WTC11 (cell line): ENCODE measurements around the gene CAST. TPM values are rescaled to one million over a fixed set of nuclear protein-coding genes. Genes with fewer than 3 reads are reported as not detected.

Source experiments
- ATAC-seq: fragments of 200-7000 bp; cut with Tn5 transposase; 2 replicates; pipeline ENCODE4 v1.10.0; 2021; ENCODE audit warnings: mild to moderate bottlenecking, moderate library complexity
- CTCF ChIA-PET: fragments of 300-600 bp; sonication (Branson Sonifier 250); formaldehyde crosslinking; loops from one replicate; lab custom pipeline; 2021; ENCODE audit warnings: antibody characterized with exemption; lab: Charles Lee
- POLR2A ChIA-PET: fragments of 350-600 bp; sonication (Branson Sonifier 250); formaldehyde crosslinking; loops from one replicate; lab custom pipeline; 2021; ENCODE audit warnings: antibody characterized with exemption; lab: Charles Lee
- DNase-seq: peaks from one replicate; pipeline ENCODE4 v3.0.0; 2021; ENCODE audit warnings: low spot score
- H3K27ac Mint-ChIP-seq: 2 replicates; pipeline ENCODE4 v1.8.0; 2021; ENCODE audit warnings: mixed read lengths
- H3K27me3 Mint-ChIP-seq: 2 replicates; pipeline ENCODE4 v1.8.0; 2021; ENCODE audit warnings: low read depth, mild to moderate bottlenecking, moderate library complexity, mixed read lengths
- H3K36me3 Mint-ChIP-seq: 2 replicates; pipeline ENCODE4 v1.8.0; 2021; ENCODE audit warnings: mixed read lengths
- H3K4me1 Mint-ChIP-seq: 2 replicates; pipeline ENCODE4 v1.8.0; 2022; ENCODE audit warnings: mixed read lengths
- H3K4me3 Mint-ChIP-seq: 2 replicates; pipeline ENCODE4 v1.8.0; 2021; ENCODE audit warnings: mild to moderate bottlenecking, moderate library complexity, mixed read lengths
- H3K9me3 Mint-ChIP-seq: 2 replicates; pipeline ENCODE4 v1.8.0; 2021; ENCODE audit warnings: mixed read lengths
- EMX1 ChIP-seq: fragments of 250-450 bp; sonication (Bioruptor Pico); IDR thresholded peaks from 2 replicates; pipeline ENCODE4 v1.8.0; 2021; ENCODE audit warnings: mild to moderate bottlenecking
- FOXK1 ChIP-seq: sonication (generic); formaldehyde crosslinking; IDR thresholded peaks from 2 replicates; pipeline ENCODE4 v1.8.0; 2022; ENCODE audit warnings: mild to moderate bottlenecking, moderate library complexity, missing genetic modification reagents
- FOXP1 ChIP-seq: sonication (generic); formaldehyde crosslinking; IDR thresholded peaks from 2 replicates; pipeline ENCODE4 v1.8.0; 2022; ENCODE audit warnings: missing genetic modification reagents, mild to moderate bottlenecking, moderate library complexity, borderline replicate concordance
- MXD4 ChIP-seq: fragments of 250-450 bp; sonication (Bioruptor Pico); IDR thresholded peaks from 2 replicates; pipeline ENCODE4 v1.8.0; 2021; ENCODE audit warnings: mild to moderate bottlenecking, moderate library complexity, borderline replicate concordance
- NR3C1 ChIP-seq: sonication (generic); formaldehyde crosslinking; conservative IDR thresholded peaks from 2 replicates; pipeline ENCODE4 v1.8.1; 2023; ENCODE audit warnings: low read depth, mild to moderate bottlenecking, missing genetic modification reagents
- PRRX2 ChIP-seq: fragments of 250-450 bp; sonication (Bioruptor Pico); IDR thresholded peaks from 2 replicates; pipeline ENCODE4 v1.8.0; 2021; ENCODE audit warnings: mild to moderate bottlenecking
- RELA ChIP-seq: sonication (generic); formaldehyde crosslinking; IDR thresholded peaks from 2 replicates; pipeline ENCODE4 v1.8.1; 2022; ENCODE audit warnings: missing genetic modification reagents, mild to moderate bottlenecking, borderline replicate concordance
- RORB ChIP-seq: fragments of 250-450 bp; sonication (Bioruptor Pico); IDR thresholded peaks from 2 replicates; pipeline ENCODE4 v1.9.0; 2021; ENCODE audit warnings: mild to moderate bottlenecking
- TP53 ChIP-seq: sonication (generic); formaldehyde crosslinking; IDR thresholded peaks from 2 replicates; pipeline ENCODE4 v1.8.1; 2023; ENCODE audit warnings: mild to moderate bottlenecking, missing genetic modification reagents
- ZNF396 ChIP-seq: fragments of 250-450 bp; sonication (Bioruptor Pico); IDR thresholded peaks from 2 replicates; pipeline ENCODE4 v1.8.0; 2021; ENCODE audit warnings: mild to moderate bottlenecking, moderate library complexity, borderline replicate concordance
- total RNA-seq: library from RNA; stranded (reverse); gene quantifications from 3 replicates; pipeline ENCODE4 v1.2.3, GENCODE V29; 2021
- TF ChIP-seq, protein P1 (sequence below): sonication (generic); formaldehyde crosslinking; IDR thresholded peaks from 2 replicates; pipeline ENCODE4 v1.8.0; 2022; ENCODE audit warnings: missing genetic modification reagents
- TF ChIP-seq, protein P2 (sequence below): sonication (generic); formaldehyde crosslinking; IDR thresholded peaks from 2 replicates; pipeline ENCODE4 v1.8.0; 2023; ENCODE audit warnings: missing genetic modification reagents, mild to moderate bottlenecking, borderline replicate concordance
- TF ChIP-seq, protein P3 (sequence below): fragments of 250-450 bp; sonication (Bioruptor Pico); conservative IDR thresholded peaks from 2 replicates; pipeline ENCODE4 v1.9.0; 2021; ENCODE audit warnings: mild to moderate bottlenecking
- TF ChIP-seq, protein P4 (sequence below): sonication (generic); formaldehyde crosslinking; IDR thresholded peaks from 2 replicates; pipeline ENCODE4 v1.8.1; 2023; ENCODE audit warnings: mild to moderate bottlenecking, missing genetic modification reagents, borderline replicate concordance

Gene CAST
- total RNA-seq, 1 experiment from 2014 or later = 40.0 TPM

DNA sequence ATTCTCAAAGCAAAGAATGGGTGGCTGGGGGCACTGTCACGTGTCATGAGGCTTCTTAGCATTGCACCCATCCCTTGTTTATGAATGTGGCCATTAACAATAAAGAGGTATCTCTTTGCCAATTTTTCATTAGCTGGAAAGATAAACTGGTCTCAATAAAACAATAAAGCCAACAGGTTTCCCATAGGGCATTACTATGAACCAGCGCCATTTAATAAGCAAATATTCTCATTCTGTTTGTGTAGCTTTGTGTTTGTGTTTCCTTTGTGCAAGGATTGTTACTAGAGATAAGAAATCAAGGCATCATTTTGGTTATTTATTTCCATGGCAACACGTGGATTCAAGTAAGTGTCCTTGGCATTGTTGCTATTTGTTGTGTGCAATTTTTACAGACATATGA, 37.6 kb upstream of the CAST start:
- no peak for ATAC-seq
- peaks cover 3% of the 10 kb centered on the region for H3K9me3 Mint-ChIP-seq
- H3K4me3 Mint-ChIP-seq = no peak overlapping the region
- POLR2A ChIA-PET = no interaction called here
- TF ChIP-seq, protein P1, sequence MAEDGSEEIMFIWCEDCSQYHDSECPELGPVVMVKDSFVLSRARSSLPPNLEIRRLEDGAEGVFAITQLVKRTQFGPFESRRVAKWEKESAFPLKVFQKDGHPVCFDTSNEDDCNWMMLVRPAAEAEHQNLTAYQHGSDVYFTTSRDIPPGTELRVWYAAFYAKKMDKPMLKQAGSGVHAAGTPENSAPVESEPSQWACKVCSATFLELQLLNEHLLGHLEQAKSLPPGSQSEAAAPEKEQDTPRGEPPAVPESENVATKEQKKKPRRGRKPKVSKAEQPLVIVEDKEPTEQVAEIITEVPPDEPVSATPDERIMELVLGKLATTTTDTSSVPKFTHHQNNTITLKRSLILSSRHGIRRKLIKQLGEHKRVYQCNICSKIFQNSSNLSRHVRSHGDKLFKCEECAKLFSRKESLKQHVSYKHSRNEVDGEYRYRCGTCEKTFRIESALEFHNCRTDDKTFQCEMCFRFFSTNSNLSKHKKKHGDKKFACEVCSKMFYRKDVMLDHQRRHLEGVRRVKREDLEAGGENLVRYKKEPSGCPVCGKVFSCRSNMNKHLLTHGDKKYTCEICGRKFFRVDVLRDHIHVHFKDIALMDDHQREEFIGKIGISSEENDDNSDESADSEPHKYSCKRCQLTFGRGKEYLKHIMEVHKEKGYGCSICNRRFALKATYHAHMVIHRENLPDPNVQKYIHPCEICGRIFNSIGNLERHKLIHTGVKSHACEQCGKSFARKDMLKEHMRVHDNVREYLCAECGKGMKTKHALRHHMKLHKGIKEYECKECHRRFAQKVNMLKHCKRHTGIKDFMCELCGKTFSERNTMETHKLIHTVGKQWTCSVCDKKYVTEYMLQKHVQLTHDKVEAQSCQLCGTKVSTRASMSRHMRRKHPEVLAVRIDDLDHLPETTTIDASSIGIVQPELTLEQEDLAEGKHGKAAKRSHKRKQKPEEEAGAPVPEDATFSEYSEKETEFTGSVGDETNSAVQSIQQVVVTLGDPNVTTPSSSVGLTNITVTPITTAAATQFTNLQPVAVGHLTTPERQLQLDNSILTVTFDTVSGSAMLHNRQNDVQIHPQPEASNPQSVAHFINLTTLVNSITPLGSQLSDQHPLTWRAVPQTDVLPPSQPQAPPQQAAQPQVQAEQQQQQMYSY (CRISPR knock-in tag) = no peak
- TF ChIP-seq ZNF396 (CRISPR knock-in tag) = no peak
- TF ChIP-seq RORB (CRISPR knock-in tag) = no peak
- TF ChIP-seq EMX1 (CRISPR knock-in tag) = no peak
- TF ChIP-seq FOXP1 = no peak
- no peak overlapping the region for H3K27ac Mint-ChIP-seq
- CTCF ChIA-PET = no interaction called here
- peaks cover 2% of the 10 kb centered on the region for H3K36me3 Mint-ChIP-seq
- no peaks in the 10 kb centered on the region; the same call in 1 of the 2 replicates for H3K27me3 Mint-ChIP-seq
- peaks cover 22% of the 10 kb centered on the region for H3K4me1 Mint-ChIP-seq
- no peak for DNase-seq

DNA sequence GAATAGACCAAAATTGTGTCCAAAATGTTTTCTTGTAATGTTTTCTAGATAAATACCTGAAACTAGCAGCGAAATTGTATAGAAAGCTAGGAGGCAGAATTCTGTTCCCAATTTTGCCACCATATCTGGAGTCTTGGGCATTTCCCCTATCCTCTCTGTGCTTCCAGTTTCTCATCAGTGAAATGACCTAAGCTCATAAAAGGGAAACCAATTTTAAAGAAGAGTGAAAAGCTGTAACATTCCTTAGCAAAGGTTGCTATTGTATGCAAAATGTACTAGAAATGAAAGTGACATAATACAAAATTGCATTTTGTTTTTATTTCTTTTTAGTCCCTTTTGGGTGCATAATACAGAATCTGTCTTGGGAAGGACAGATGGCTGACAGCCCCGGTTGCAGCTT, 36.8 kb upstream of the CAST start:
- TF ChIP-seq, protein P2, sequence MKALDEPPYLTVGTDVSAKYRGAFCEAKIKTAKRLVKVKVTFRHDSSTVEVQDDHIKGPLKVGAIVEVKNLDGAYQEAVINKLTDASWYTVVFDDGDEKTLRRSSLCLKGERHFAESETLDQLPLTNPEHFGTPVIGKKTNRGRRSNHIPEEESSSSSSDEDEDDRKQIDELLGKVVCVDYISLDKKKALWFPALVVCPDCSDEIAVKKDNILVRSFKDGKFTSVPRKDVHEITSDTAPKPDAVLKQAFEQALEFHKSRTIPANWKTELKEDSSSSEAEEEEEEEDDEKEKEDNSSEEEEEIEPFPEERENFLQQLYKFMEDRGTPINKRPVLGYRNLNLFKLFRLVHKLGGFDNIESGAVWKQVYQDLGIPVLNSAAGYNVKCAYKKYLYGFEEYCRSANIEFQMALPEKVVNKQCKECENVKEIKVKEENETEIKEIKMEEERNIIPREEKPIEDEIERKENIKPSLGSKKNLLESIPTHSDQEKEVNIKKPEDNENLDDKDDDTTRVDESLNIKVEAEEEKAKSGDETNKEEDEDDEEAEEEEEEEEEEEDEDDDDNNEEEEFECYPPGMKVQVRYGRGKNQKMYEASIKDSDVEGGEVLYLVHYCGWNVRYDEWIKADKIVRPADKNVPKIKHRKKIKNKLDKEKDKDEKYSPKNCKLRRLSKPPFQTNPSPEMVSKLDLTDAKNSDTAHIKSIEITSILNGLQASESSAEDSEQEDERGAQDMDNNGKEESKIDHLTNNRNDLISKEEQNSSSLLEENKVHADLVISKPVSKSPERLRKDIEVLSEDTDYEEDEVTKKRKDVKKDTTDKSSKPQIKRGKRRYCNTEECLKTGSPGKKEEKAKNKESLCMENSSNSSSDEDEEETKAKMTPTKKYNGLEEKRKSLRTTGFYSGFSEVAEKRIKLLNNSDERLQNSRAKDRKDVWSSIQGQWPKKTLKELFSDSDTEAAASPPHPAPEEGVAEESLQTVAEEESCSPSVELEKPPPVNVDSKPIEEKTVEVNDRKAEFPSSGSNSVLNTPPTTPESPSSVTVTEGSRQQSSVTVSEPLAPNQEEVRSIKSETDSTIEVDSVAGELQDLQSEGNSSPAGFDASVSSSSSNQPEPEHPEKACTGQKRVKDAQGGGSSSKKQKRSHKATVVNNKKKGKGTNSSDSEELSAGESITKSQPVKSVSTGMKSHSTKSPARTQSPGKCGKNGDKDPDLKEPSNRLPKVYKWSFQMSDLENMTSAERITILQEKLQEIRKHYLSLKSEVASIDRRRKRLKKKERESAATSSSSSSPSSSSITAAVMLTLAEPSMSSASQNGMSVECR (CRISPR knock-in tag) = no peak
- TF ChIP-seq FOXK1 (CRISPR knock-in tag) (no peak), TP53 (no peak), RELA (CRISPR knock-in tag) (no peak), MXD4 (no peak), PRRX2 (no peak), NR3C1 (no peak)
- TF ChIP-seq, protein P3, sequence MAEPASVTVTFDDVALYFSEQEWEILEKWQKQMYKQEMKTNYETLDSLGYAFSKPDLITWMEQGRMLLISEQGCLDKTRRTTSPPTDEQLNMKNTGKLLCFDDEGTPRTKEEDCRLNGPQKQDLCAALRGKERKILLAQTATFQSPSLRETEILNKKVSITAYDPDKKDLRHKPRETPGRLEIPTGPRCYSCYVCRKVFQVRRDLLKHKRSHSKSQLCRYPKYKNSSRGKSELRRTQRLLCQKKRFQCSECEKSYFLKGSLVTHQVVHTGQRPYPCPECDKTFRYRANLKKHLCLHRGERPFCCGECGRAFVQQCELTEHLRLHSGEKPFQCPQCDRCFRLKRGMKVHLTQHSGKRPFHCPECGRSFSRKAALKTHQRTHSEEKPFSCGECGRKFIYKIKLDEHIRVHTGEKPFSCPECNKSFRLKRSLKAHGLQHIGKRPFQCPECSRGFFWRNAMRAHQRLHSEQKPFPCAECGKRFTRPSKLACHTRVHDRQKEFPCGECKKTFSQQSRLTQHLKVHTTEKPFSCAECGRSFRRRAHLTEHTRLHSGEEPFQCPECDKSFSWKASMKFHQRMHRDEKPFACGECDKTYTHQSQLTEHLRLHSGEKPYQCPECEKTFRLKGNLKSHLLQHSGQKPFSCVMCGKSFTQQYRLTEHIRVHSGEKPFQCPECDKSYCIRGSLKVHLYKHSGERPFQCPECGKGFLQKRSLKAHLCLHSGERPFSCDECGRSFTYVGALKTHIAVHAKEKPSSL (CRISPR knock-in tag) = no peak
- TF ChIP-seq, protein P1 (CRISPR knock-in tag) = no peak
- TF ChIP-seq, protein P4, sequence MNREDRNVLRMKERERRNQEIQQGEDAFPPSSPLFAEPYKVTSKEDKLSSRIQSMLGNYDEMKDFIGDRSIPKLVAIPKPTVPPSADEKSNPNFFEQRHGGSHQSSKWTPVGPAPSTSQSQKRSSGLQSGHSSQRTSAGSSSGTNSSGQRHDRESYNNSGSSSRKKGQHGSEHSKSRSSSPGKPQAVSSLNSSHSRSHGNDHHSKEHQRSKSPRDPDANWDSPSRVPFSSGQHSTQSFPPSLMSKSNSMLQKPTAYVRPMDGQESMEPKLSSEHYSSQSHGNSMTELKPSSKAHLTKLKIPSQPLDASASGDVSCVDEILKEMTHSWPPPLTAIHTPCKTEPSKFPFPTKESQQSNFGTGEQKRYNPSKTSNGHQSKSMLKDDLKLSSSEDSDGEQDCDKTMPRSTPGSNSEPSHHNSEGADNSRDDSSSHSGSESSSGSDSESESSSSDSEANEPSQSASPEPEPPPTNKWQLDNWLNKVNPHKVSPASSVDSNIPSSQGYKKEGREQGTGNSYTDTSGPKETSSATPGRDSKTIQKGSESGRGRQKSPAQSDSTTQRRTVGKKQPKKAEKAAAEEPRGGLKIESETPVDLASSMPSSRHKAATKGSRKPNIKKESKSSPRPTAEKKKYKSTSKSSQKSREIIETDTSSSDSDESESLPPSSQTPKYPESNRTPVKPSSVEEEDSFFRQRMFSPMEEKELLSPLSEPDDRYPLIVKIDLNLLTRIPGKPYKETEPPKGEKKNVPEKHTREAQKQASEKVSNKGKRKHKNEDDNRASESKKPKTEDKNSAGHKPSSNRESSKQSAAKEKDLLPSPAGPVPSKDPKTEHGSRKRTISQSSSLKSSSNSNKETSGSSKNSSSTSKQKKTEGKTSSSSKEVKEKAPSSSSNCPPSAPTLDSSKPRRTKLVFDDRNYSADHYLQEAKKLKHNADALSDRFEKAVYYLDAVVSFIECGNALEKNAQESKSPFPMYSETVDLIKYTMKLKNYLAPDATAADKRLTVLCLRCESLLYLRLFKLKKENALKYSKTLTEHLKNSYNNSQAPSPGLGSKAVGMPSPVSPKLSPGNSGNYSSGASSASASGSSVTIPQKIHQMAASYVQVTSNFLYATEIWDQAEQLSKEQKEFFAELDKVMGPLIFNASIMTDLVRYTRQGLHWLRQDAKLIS = no peak
- TF ChIP-seq, all 79 proteins: peak for 0
- H3K9me3 Mint-ChIP-seq = no peaks in the 10 kb centered on the region
- no peak overlapping the region for H3K27ac Mint-ChIP-seq
- peaks cover 23% of the 10 kb centered on the region for H3K4me1 Mint-ChIP-seq
- no peaks in the 10 kb centered on the region for H3K27me3 Mint-ChIP-seq
- no peak overlapping the region for H3K4me3 Mint-ChIP-seq
- POLR2A ChIA-PET = no interaction called here
- DNase-seq (no peak), ATAC-seq (no peak)
- H3K36me3 Mint-ChIP-seq = no peaks in the 10 kb centered on the region
- CTCF ChIA-PET = no interaction called here
